Ishikawa (cell line): ENCODE measurements around the gene ADPGK.

ENCODE experiments used
- CEBPB ChIP-seq: IDR thresholded peaks from 2 replicates; pipeline ENCODE4 v1.6.1; 2012
- CREB1 ChIP-seq: IDR thresholded peaks from 2 replicates; pipeline ENCODE4 v1.6.1; 2012; ENCODE audit warnings: low read depth
- EGR1 ChIP-seq: IDR thresholded peaks from 2 replicates; pipeline ENCODE4 v1.6.1; 2012
- EP300 ChIP-seq: IDR thresholded peaks from 2 replicates; pipeline ENCODE4 v1.6.1; 2012; ENCODE audit warnings: borderline replicate concordance
- FOXM1 ChIP-seq: IDR thresholded peaks from 2 replicates; pipeline ENCODE4 v1.6.1; 2012; ENCODE audit warnings: low read depth, borderline replicate concordance
- NFIC ChIP-seq: IDR thresholded peaks from 2 replicates; pipeline ENCODE4 v1.6.1; 2012
- RAD21 ChIP-seq: IDR thresholded peaks from 2 replicates; pipeline ENCODE4 v1.6.1; 2012; ENCODE audit warnings: low read depth
- TAF1 ChIP-seq: IDR thresholded peaks from 2 replicates; pipeline ENCODE4 v1.6.1; 2012; ENCODE audit warnings: low read depth, mild to moderate bottlenecking
- TCF12 ChIP-seq: IDR thresholded peaks from 2 replicates; pipeline ENCODE4 v1.6.1; 2012; ENCODE audit warnings: low read depth
- TEAD4 ChIP-seq: IDR thresholded peaks from 2 replicates; pipeline ENCODE4 v1.6.1; 2012
- YY1 ChIP-seq: IDR thresholded peaks from 2 replicates; pipeline ENCODE4 v1.6.1; 2012; ENCODE audit warnings: low read depth
- ZBTB7A ChIP-seq: IDR thresholded peaks from 2 replicates; pipeline ENCODE4 v1.6.1; 2012; ENCODE audit warnings: low read depth
- TF ChIP-seq, protein P1 (sequence below): IDR thresholded peaks from 2 replicates; pipeline ENCODE4 v1.6.1; 2012
- TF ChIP-seq, protein P2 (sequence below): IDR thresholded peaks from 2 replicates; pipeline ENCODE4 v1.6.1; 2012
- TF ChIP-seq, protein P3 (sequence below): IDR thresholded peaks from 2 replicates; pipeline ENCODE4 v1.6.1; 2012; ENCODE audit warnings: low read depth, mild to moderate bottlenecking

Gene ADPGK

DNA sequence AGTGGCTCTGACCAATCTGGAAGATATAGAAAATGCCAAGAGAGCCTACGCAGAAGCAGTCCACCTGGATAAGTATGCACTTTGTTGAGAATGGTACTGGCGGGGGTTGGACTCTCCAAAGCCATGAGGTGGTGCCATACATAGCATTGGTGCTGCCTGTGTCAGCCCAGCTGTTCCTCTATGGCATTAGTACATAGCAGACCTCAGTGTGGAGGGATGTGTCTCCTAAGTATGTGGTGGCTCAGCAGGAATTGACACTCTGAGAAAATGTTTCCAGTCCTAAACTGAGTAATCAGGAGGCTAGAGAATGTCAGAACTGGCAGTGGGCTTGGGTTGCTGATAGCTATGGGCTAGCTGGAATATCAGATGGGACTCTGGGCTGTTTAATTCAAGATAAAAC lies 48.4 kb downstream of the ADPGK start:
- TF ChIP-seq EGR1 (no peak), NFIC (no peak), RAD21 (no peak)

GRCh38 chr15:72733941-72734738 lies 49.4 kb downstream of the ADPGK start:
- TF ChIP-seq TCF12, result no peak
- TF ChIP-seq NFIC, result no peak
- TF ChIP-seq EP300, result no peak
- TF ChIP-seq EGR1, result no peak
- TF ChIP-seq TEAD4, result no peak
- no peak for TF ChIP-seq TAF1
- TF ChIP-seq, protein P1, sequence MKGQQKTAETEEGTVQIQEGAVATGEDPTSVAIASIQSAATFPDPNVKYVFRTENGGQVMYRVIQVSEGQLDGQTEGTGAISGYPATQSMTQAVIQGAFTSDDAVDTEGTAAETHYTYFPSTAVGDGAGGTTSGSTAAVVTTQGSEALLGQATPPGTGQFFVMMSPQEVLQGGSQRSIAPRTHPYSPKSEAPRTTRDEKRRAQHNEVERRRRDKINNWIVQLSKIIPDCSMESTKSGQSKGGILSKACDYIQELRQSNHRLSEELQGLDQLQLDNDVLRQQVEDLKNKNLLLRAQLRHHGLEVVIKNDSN, result no peak
- no peak for TF ChIP-seq YY1
- TF ChIP-seq, protein P2, sequence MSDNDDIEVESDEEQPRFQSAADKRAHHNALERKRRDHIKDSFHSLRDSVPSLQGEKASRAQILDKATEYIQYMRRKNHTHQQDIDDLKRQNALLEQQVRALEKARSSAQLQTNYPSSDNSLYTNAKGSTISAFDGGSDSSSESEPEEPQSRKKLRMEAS, result no peak
- TF ChIP-seq CEBPB, result no peak
- no peak for TF ChIP-seq FOXM1
- no peak for TF ChIP-seq RAD21
- no peak for TF ChIP-seq ZBTB7A

- no peak for TF ChIP-seq TAF1
These were observed 51.0 kb downstream of the ADPGK start for GRCh38 chr15:72732516-72732915.

DNA sequence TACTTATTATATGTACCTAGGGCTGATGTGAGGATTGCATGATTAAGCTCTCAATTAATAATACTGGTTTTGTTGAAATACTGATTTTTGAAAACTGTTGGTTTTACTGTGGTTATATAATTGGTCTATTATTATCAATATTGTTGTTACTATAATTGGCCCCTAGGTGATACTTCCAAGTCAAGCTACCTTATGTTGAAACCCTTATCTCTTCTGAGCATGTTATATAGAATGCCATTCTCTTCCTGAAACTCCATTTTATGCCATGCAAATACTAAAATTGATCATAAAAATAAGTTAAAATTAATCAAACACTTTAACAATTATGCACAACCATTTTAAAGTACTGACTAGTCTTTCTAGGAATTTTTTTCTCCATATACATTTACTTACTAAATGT lies 51.5 kb downstream of the ADPGK start:
- TF ChIP-seq NFIC (no peak), CREB1 (no peak), EP300 (no peak), YY1 (no peak), CEBPB (no peak), FOXM1 (no peak), TAF1 (no peak), RAD21 (no peak), TEAD4 (no peak), TCF12 (no peak), EGR1 (no peak), ZBTB7A (no peak)
- TF ChIP-seq, protein P3, sequence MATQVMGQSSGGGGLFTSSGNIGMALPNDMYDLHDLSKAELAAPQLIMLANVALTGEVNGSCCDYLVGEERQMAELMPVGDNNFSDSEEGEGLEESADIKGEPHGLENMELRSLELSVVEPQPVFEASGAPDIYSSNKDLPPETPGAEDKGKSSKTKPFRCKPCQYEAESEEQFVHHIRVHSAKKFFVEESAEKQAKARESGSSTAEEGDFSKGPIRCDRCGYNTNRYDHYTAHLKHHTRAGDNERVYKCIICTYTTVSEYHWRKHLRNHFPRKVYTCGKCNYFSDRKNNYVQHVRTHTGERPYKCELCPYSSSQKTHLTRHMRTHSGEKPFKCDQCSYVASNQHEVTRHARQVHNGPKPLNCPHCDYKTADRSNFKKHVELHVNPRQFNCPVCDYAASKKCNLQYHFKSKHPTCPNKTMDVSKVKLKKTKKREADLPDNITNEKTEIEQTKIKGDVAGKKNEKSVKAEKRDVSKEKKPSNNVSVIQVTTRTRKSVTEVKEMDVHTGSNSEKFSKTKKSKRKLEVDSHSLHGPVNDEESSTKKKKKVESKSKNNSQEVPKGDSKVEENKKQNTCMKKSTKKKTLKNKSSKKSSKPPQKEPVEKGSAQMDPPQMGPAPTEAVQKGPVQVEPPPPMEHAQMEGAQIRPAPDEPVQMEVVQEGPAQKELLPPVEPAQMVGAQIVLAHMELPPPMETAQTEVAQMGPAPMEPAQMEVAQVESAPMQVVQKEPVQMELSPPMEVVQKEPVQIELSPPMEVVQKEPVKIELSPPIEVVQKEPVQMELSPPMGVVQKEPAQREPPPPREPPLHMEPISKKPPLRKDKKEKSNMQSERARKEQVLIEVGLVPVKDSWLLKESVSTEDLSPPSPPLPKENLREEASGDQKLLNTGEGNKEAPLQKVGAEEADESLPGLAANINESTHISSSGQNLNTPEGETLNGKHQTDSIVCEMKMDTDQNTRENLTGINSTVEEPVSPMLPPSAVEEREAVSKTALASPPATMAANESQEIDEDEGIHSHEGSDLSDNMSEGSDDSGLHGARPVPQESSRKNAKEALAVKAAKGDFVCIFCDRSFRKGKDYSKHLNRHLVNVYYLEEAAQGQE, result no peak
- TF ChIP-seq, protein P2, result no peak
- TF ChIP-seq, protein P1, result no peak

GRCh38 chr15:72728821-72729220 lies 54.7 kb downstream of the ADPGK start:
- TF ChIP-seq, protein P1, result no peak
- TF ChIP-seq FOXM1 (no peak), CEBPB (no peak), TEAD4 (no peak), EP300 (no peak), EGR1 (no peak), TAF1 (no peak)

DNA sequence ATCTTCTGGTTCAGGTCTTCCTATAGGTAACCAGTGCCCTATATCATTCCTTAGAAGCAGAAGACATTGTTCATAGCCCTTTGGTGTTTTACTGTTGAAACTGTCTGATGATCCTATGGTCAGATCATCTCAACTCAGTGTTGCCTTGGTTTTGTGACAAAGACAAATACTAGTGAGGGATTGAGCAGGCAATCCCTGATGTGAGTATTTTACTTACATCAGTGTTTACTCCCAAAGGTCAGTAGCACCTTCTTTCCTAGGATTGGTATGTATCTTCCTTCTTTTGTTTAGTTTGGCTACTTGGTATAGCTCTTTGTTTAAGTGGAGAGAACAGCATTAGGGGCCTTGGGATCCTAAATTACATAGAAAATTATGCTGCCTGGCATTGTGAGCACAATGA lies 56.4 kb downstream of the ADPGK start:
- TF ChIP-seq, protein P3, result no peak
- TF ChIP-seq CREB1 (no peak), EP300 (no peak), RAD21 (no peak), CEBPB (no peak)
- TF ChIP-seq, protein P1, result no peak
